Lower lobe of right lung (tissue), 2 donors: Measurements from ENCODE around the gene MIER1. TPM values are rescaled to one million over a fixed set of nuclear protein-coding genes. Genes with fewer than 3 reads are reported as not detected.

Experiments used
- ATAC-seq, 2 donors: fragments of 200-7000 bp; cut with Tn5 transposase; one replicate each; pipeline ENCODE4 v1.9.1; 2020 to 2022; ENCODE audit warnings: mild to moderate bottlenecking in 2 of 2, moderate library complexity in 2 of 2
- DNase-seq: peaks from one replicate; pipeline ENCODE4 v3.0.0-alpha.2; 2020
- H3K27ac ChIP-seq: fragments of 200-600 bp; one replicate; pipeline ENCODE4 v1.8.0; 2022
- H3K27me3 ChIP-seq: fragments of 200-600 bp; one replicate; pipeline ENCODE4 v1.8.0; 2022; ENCODE audit warnings: low read depth
- H3K36me3 ChIP-seq: fragments of 200-600 bp; one replicate; pipeline ENCODE4 v1.8.0; 2022; ENCODE audit warnings: mild to moderate bottlenecking
- H3K4me1 ChIP-seq: fragments of 200-600 bp; one replicate; pipeline ENCODE4 v1.8.0; 2022
- H3K4me3 ChIP-seq: fragments of 200-600 bp; one replicate; pipeline ENCODE4 v1.8.0; 2022; ENCODE audit warnings: mild to moderate bottlenecking
- H3K9me3 ChIP-seq: fragments of 200-600 bp; one replicate; pipeline ENCODE4 v1.8.0; 2022
- CTCF ChIP-seq: fragments of 200-600 bp; IDR thresholded peaks from one replicate; pipeline ENCODE4 v1.8.0; 2022; ENCODE audit warnings: antibody characterized with exemption, mild to moderate bottlenecking
- intact Hi-C: fragments of 100-400 bp; cut with DNase I; formaldehyde crosslinking; loops from one replicate; pipeline ENCODE4 v1.11.0; 2022
- total RNA-seq: library from RNA; stranded (reverse); fragmentation: NEBNext Ultra II Directional; extraction: Animal tissue kit (Norgen Biotek cat#: 25700); gene quantifications from one replicate; pipeline ENCODE4 v1.2.1, GENCODE V29; 2021
- donor health status: DM: no; HTN: yes; CAD: no; lungs with severe emphysema.

The MIER1 gene
- total RNA-seq, 1 donor from 2014 or later = 44.0 TPM

GRCh38 chr1:67001682-67002425, 77.1 kb downstream of the MIER1 start:
- Histone ChIP-seq H3K4me3 (no peak overlapping the region), H3K9me3 (no peaks in the 10 kb centered on the region), H3K36me3 (peaks cover 37% of the 10 kb centered on the region), H3K27ac (peak overlapping the region; percentile 44), H3K4me1 (no peaks in the 10 kb centered on the region), H3K27me3 (no peaks in the 10 kb centered on the region)
- TF ChIP-seq CTCF = no peak
- DNase-seq (no peak), ATAC-seq (peak; percentile 62 to 68)
- intact Hi-C loops = no loop called here

GRCh38 chr1:67004176-67004575, 79.4 kb downstream of the MIER1 start:
- no peak for ATAC-seq
- H3K4me3 ChIP-seq = no peak overlapping the region
- no peaks in the 10 kb centered on the region for H3K4me1 ChIP-seq
- DNase-seq = no peak
- H3K9me3 ChIP-seq = no peaks in the 10 kb centered on the region
- H3K36me3 ChIP-seq = peaks cover 46% of the 10 kb centered on the region
- TF ChIP-seq CTCF = no peak
- no peaks in the 10 kb centered on the region for H3K27me3 ChIP-seq
- H3K27ac ChIP-seq = no peak overlapping the region
- intact Hi-C loops = no loop called here

GRCh38 chr1:67005068-67005467, 80.3 kb downstream of the MIER1 start:
- ATAC-seq (no peak), DNase-seq (no peak)
- Histone ChIP-seq H3K27ac (no peak overlapping the region), H3K4me1 (no peaks in the 10 kb centered on the region), H3K36me3 (peaks cover 45% of the 10 kb centered on the region), H3K27me3 (no peaks in the 10 kb centered on the region), H3K4me3 (no peak overlapping the region), H3K9me3 (no peaks in the 10 kb centered on the region)
- TF ChIP-seq CTCF = no peak
- intact Hi-C loops = no loop called here

- H3K9me3 ChIP-seq = no peaks in the 10 kb centered on the region
- DNase-seq = no peak
- H3K27me3 ChIP-seq = no peaks in the 10 kb centered on the region
- no peak for ATAC-seq
- no peaks in the 10 kb centered on the region for H3K4me1 ChIP-seq
- no peak overlapping the region for H3K27ac ChIP-seq
- peaks cover 18% of the 10 kb centered on the region for H3K36me3 ChIP-seq
- intact Hi-C loops = no loop called here
- H3K4me3 ChIP-seq = no peak overlapping the region
- no peak for TF ChIP-seq CTCF
Measured at GRCh38 chr1:67009792-67010191, 85.0 kb downstream of the MIER1 start.

GRCh38 chr1:67013573-67013972, 88.8 kb downstream of the MIER1 start:
- Histone ChIP-seq H3K9me3 (no peaks in the 10 kb centered on the region), H3K27ac (no peak overlapping the region), H3K4me1 (no peaks in the 10 kb centered on the region), H3K27me3 (no peaks in the 10 kb centered on the region), H3K36me3 (peaks cover 8% of the 10 kb centered on the region), H3K4me3 (no peak overlapping the region)
- no peak for TF ChIP-seq CTCF
- DNase-seq (no peak), ATAC-seq (peak in 1 of 2 donors; percentile 42)
- intact Hi-C loops = no loop called here
